GM23338 (cell line): ENCODE measurements around the gene NFATC1. TPM values are rescaled to one million over a fixed set of nuclear protein-coding genes. Genes with fewer than 3 reads are reported as not detected.

Experiments
- ATAC-seq: fragments of 200-7000 bp; cut with Tn5 transposase; 3 replicates; pipeline ENCODE4 v1.9.1; 2020
- DNase-seq: peaks from one replicate; pipeline ENCODE4 v3.0.0-alpha.2; 2015; ENCODE audit warnings: low spot score
- H2AFZ ChIP-seq: fragments of 200-600 bp; sonication (generic); 2 replicates; pipeline ENCODE4 v1.8.0; 2016; ENCODE audit warnings: antibody characterized with exemption, mild to moderate bottlenecking, moderate library complexity
- H3F3A ChIP-seq: fragments of 200-600 bp; sonication (generic); replicated peaks from 2 replicates; pipeline ENCODE4 v1.8.0; 2017; ENCODE audit warnings: antibody characterized with exemption, mixed run types, low read depth
- H3K27ac ChIP-seq: fragments of 200-600 bp; sonication (generic); 2 replicates; pipeline ENCODE4 v1.6.1; 2016; ENCODE audit warnings: low read depth
- H3K27me3 ChIP-seq: fragments of 200-600 bp; sonication (generic); 2 replicates; pipeline ENCODE4 v1.8.0; 2016; ENCODE audit warnings: mild to moderate bottlenecking, mixed run types, moderate library complexity; ENCODE audit not compliant: insufficient read depth
- H3K36me3 ChIP-seq: fragments of 200-600 bp; sonication (generic); 2 replicates; pipeline ENCODE4 v1.8.0; 2016; ENCODE audit warnings: mild to moderate bottlenecking; ENCODE audit not compliant: insufficient read depth
- H3K4me1 ChIP-seq: fragments of 200-600 bp; sonication (generic); 2 replicates; pipeline ENCODE4 v1.8.0; 2016; ENCODE audit warnings: mild to moderate bottlenecking, moderate library complexity; ENCODE audit not compliant: insufficient read depth
- H3K4me2 ChIP-seq: fragments of 200-600 bp; sonication (generic); 2 replicates; pipeline ENCODE4 v1.7.1; 2017; ENCODE audit warnings: mixed run types
- H3K4me3 ChIP-seq: fragments of 200-600 bp; sonication (generic); 2 replicates; pipeline ENCODE4 v1.6.1; 2016; ENCODE audit warnings: mixed run types
- H3K79me2 ChIP-seq: fragments of 200-600 bp; sonication (generic); replicated peaks from 2 replicates; pipeline ENCODE4 v1.8.0; 2017; ENCODE audit warnings: mild to moderate bottlenecking; ENCODE audit not compliant: insufficient read depth
- H3K9me2 ChIP-seq: fragments of 200-600 bp; sonication (generic); 2 replicates; pipeline ENCODE4 v1.8.0; 2017; ENCODE audit not compliant: insufficient read depth
- H4K20me1 ChIP-seq: fragments of 200-600 bp; sonication (generic); replicated peaks from 2 replicates; pipeline ENCODE4 v1.8.0; 2017; ENCODE audit warnings: mild to moderate bottlenecking; ENCODE audit not compliant: insufficient read depth
- H3K27ac Mint-ChIP-seq: 2 replicates; pipeline ENCODE4 v1.8.0; 2020; ENCODE audit warnings: inconsistent platforms, mild to moderate bottlenecking, moderate library complexity, mixed read lengths
- H3K27me3 Mint-ChIP-seq: 3 replicates; pipeline ENCODE4 v1.8.0; 2022; ENCODE audit warnings: low read depth, mild to moderate bottlenecking, moderate library complexity, mixed read lengths, inconsistent platforms; ENCODE audit not compliant: insufficient read depth, poor library complexity
- H3K36me3 Mint-ChIP-seq: 3 replicates; pipeline ENCODE4 v1.8.0; 2021; ENCODE audit warnings: low read depth, mild to moderate bottlenecking, inconsistent platforms, moderate library complexity, mixed read lengths
- H3K4me1 Mint-ChIP-seq: 3 replicates; pipeline ENCODE4 v1.8.0; 2020; ENCODE audit warnings: mild to moderate bottlenecking, inconsistent platforms, mixed read lengths
- H3K4me3 Mint-ChIP-seq: 3 replicates; pipeline ENCODE4 v1.8.0; 2021; ENCODE audit warnings: moderate library complexity, mild to moderate bottlenecking, inconsistent platforms, mixed read lengths
- H3K9me3 Mint-ChIP-seq: 3 replicates; pipeline ENCODE4 v1.8.0; 2020; ENCODE audit warnings: moderate library complexity, mild to moderate bottlenecking, inconsistent platforms, mixed read lengths
- CREB1 ChIP-seq: fragments of 250-450 bp; sonication (Bioruptor Pico); IDR thresholded peaks from 2 replicates; pipeline ENCODE4 v1.5.0; 2020; ENCODE audit warnings: low read depth, mild to moderate bottlenecking, moderate library complexity
- EZH2 ChIP-seq: fragments of 200-600 bp; sonication (generic); IDR thresholded peaks from one replicate; pipeline ENCODE4 v1.8.0; 2017; ENCODE audit warnings: antibody characterized with exemption, mild to moderate bottlenecking, low read depth; ENCODE audit not compliant: unreplicated experiment
- EZH2phosphoT487 ChIP-seq: fragments of 200-600 bp; sonication (generic); IDR thresholded peaks from one replicate; pipeline ENCODE4 v1.8.1; 2018; ENCODE audit warnings: antibody characterized with exemption; ENCODE audit not compliant: unreplicated experiment
- JUNB ChIP-seq: IDR thresholded peaks from one replicate; pipeline ENCODE4 v1.6.1; 2016; ENCODE audit warnings: antibody characterized with exemption; ENCODE audit not compliant: unreplicated experiment
- NANOG ChIP-seq: IDR thresholded peaks from 2 replicates; pipeline ENCODE4 v1.6.1; 2016; ENCODE audit warnings: antibody characterized with exemption, borderline replicate concordance
- POLR2AphosphoS5 ChIP-seq: IDR thresholded peaks from 2 replicates; pipeline ENCODE4 v1.6.1; 2016; ENCODE audit warnings: antibody characterized with exemption, low read depth
- STAT1 ChIP-seq: IDR thresholded peaks from one replicate; pipeline ENCODE4 v1.6.1; 2016; ENCODE audit warnings: antibody characterized with exemption; ENCODE audit not compliant: unreplicated experiment
- ZNF114 ChIP-seq: fragments of 250-450 bp; sonication (Bioruptor Pico); IDR thresholded peaks from 2 replicates; pipeline ENCODE4 v1.5.0; 2020; ENCODE audit warnings: mild to moderate bottlenecking, moderate library complexity
- ZNF331 ChIP-seq: fragments of 250-450 bp; sonication (Bioruptor Pico); IDR thresholded peaks from 2 replicates; pipeline ENCODE4 v1.5.0; 2020; ENCODE audit warnings: low read depth, mild to moderate bottlenecking, moderate library complexity
- polyA plus RNA-seq: library from polyadenylated mRNA; unstranded; fragments of >200 nt; fragmentation: Nextera tagmentation; extraction: Ambion mirVana; gene quantifications from 2 replicates; pipeline ENCODE4 v1.2.1, GENCODE V29; 2016
- total RNA-seq: library from RNA; depleted of rRNA; stranded (reverse); fragments of >200 nt; shearing (Covaris generic); gene quantifications from 2 replicates; pipeline ENCODE4 v1.2.3, GENCODE V29; 2014
- TF ChIP-seq, protein P1 (sequence below): IDR thresholded peaks from one replicate; pipeline ENCODE4 v1.6.1; 2018; ENCODE audit warnings: antibody characterized with exemption; ENCODE audit not compliant: unreplicated experiment
- TF ChIP-seq, protein P2 (sequence below): IDR thresholded peaks from 2 replicates; pipeline ENCODE4 v1.6.1; 2016; ENCODE audit warnings: antibody characterized with exemption
- TF ChIP-seq, protein P3 (sequence below), 2 experiments: fragments of 200-600 bp in 1 of 2; sonication (generic) in 1 of 2; conservative IDR thresholded peaks; 2 replicates each; pipeline versions ENCODE4 v1.5.1 to v1.6.1; 2016 to 2017; ENCODE audit warnings: antibody characterized with exemption in 2 of 2, low read depth in 2 of 2, mild to moderate bottlenecking in 2 of 2, moderate library complexity in 1 of 2

The NFATC1 gene
- total and polyA plus RNA-seq, 2 experiments from 2014 or later, result 3.9 to 6.4 TPM

DNA sequence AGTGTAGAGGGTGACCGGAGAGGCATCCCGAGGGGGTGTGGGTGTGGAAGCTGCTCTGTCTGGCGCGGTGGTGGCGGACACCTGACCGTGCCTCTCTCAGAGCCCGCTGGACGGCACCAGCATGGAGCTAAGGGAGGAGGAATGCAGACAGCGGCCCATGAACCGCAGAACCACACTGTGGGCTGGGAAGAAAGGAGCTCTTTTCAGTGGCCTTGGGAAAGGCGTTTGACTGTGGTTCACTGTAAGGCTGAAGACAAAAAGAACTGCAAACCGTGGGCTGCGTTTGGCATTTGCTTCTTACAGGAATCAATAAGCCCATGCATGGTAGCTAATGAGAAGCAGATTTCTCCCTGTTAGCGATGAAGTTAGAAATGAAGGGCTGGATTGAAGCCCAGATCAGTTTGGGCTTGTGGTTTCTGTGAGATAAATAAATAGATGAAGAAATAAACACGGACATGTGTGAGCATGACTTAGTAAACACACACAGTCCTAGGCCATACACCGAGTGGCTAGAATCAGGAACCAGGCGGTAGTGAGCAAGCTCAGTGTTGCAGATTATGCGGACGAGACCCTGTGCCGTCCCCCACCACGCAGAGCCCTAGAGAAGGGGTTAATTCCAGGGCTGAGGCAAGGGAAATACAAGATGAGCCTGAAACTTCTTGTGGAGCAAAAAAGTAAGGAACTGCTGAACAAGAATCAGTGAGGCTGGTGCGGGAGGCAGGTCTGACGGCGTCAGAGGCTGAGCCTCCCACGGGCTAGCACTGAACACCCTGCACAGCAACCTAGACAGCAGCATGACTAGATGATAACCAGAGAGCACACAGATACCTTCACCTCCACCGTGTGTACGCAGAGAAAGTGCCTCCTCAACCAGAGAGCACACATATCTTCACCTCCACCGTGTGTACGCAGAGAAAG lies 29.3 kb upstream of the NFATC1 start:
- Mint-ChIP-seq H3K9me3 (no peaks in the 10 kb centered on the region), H3K36me3 (peaks cover 16% of the 10 kb centered on the region), H3K27me3 (peaks cover 7% of the 10 kb centered on the region), H3K4me1 (peaks cover 10% of the 10 kb centered on the region; the same call in 2 of the 3 replicates), H3K27ac (no peak overlapping the region), H3K4me3 (no peak overlapping the region)
- no peak overlapping the region for H3K4me3 ChIP-seq
- no peaks in the 10 kb centered on the region for H4K20me1 ChIP-seq
- H3K4me1 ChIP-seq, result peaks cover 6% of the 10 kb centered on the region; the same call in 1 of the 2 replicates
- H3K27ac ChIP-seq, result no peak overlapping the region
- H3K36me3 ChIP-seq, result no peaks in the 10 kb centered on the region
- H2AFZ ChIP-seq, result no peak overlapping the region
- H3F3A ChIP-seq, result no peaks in the 10 kb centered on the region
- no peak for ATAC-seq
- no peak overlapping the region for H3K4me2 ChIP-seq
- H3K79me2 ChIP-seq, result no peaks in the 10 kb centered on the region
- no peak for DNase-seq
- H3K27me3 ChIP-seq, result no peaks in the 10 kb centered on the region
- H3K9me2 ChIP-seq, result no peaks in the 10 kb centered on the region
- TF ChIP-seq, protein P1, sequence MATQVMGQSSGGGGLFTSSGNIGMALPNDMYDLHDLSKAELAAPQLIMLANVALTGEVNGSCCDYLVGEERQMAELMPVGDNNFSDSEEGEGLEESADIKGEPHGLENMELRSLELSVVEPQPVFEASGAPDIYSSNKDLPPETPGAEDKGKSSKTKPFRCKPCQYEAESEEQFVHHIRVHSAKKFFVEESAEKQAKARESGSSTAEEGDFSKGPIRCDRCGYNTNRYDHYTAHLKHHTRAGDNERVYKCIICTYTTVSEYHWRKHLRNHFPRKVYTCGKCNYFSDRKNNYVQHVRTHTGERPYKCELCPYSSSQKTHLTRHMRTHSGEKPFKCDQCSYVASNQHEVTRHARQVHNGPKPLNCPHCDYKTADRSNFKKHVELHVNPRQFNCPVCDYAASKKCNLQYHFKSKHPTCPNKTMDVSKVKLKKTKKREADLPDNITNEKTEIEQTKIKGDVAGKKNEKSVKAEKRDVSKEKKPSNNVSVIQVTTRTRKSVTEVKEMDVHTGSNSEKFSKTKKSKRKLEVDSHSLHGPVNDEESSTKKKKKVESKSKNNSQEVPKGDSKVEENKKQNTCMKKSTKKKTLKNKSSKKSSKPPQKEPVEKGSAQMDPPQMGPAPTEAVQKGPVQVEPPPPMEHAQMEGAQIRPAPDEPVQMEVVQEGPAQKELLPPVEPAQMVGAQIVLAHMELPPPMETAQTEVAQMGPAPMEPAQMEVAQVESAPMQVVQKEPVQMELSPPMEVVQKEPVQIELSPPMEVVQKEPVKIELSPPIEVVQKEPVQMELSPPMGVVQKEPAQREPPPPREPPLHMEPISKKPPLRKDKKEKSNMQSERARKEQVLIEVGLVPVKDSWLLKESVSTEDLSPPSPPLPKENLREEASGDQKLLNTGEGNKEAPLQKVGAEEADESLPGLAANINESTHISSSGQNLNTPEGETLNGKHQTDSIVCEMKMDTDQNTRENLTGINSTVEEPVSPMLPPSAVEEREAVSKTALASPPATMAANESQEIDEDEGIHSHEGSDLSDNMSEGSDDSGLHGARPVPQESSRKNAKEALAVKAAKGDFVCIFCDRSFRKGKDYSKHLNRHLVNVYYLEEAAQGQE, result no peak
- TF ChIP-seq NANOG, result no peak
- TF ChIP-seq POLR2AphosphoS5, result no peak
- no peak for TF ChIP-seq STAT1
- no peak for TF ChIP-seq ZNF114 (CRISPR knock-in tag)
- no peak for TF ChIP-seq EZH2
- TF ChIP-seq ZNF331 (CRISPR knock-in tag), result no peak
- TF ChIP-seq CREB1 (CRISPR knock-in tag), result no peak

DNA sequence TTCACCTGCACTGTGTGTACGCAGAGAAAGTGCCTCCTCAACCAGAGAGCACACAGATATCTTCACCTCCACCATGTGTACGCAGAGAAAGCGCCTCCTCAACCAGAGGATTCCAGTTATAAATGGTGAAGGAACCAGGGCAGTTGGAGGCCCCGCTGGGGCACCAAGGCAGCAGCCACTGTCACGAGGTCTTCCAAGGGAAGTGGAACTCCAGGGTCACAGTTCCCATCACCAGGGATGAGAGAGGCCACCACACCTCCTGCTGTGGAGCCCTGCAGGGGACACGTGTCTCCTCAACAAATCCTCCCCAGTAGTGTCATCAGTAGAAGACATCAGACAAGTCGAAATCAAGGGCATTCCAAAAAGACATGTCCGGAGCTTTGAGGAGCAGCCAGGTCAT lies 28.2 kb upstream of the NFATC1 start:
- Histone ChIP-seq H2AFZ (no peak overlapping the region), H3F3A (no peaks in the 10 kb centered on the region), H3K27me3 (no peaks in the 10 kb centered on the region), H3K9me2 (no peaks in the 10 kb centered on the region), H3K4me1 (peaks cover 2% of the 10 kb centered on the region; the same call in 1 of the 2 replicates), H3K36me3 (no peaks in the 10 kb centered on the region), H3K27ac (no peak overlapping the region), H3K4me3 (no peak overlapping the region), H3K4me2 (no peak overlapping the region), H3K79me2 (no peaks in the 10 kb centered on the region), H4K20me1 (no peaks in the 10 kb centered on the region)
- TF ChIP-seq, protein P2, sequence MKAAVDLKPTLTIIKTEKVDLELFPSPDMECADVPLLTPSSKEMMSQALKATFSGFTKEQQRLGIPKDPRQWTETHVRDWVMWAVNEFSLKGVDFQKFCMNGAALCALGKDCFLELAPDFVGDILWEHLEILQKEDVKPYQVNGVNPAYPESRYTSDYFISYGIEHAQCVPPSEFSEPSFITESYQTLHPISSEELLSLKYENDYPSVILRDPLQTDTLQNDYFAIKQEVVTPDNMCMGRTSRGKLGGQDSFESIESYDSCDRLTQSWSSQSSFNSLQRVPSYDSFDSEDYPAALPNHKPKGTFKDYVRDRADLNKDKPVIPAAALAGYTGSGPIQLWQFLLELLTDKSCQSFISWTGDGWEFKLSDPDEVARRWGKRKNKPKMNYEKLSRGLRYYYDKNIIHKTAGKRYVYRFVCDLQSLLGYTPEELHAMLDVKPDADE, result no peak
- TF ChIP-seq JUNB (no peak), ZNF331 (CRISPR knock-in tag) (no peak), NANOG (no peak), EZH2phosphoT487 (no peak), STAT1 (no peak), CREB1 (CRISPR knock-in tag) (no peak)
- TF ChIP-seq, protein P3, sequence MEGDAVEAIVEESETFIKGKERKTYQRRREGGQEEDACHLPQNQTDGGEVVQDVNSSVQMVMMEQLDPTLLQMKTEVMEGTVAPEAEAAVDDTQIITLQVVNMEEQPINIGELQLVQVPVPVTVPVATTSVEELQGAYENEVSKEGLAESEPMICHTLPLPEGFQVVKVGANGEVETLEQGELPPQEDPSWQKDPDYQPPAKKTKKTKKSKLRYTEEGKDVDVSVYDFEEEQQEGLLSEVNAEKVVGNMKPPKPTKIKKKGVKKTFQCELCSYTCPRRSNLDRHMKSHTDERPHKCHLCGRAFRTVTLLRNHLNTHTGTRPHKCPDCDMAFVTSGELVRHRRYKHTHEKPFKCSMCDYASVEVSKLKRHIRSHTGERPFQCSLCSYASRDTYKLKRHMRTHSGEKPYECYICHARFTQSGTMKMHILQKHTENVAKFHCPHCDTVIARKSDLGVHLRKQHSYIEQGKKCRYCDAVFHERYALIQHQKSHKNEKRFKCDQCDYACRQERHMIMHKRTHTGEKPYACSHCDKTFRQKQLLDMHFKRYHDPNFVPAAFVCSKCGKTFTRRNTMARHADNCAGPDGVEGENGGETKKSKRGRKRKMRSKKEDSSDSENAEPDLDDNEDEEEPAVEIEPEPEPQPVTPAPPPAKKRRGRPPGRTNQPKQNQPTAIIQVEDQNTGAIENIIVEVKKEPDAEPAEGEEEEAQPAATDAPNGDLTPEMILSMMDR (conservative IDR thresholded peaks at IDR 0.05; ENCODE audit: low read depth in 2 of 2), result no peak
- TF ChIP-seq, protein P1, result no peak
- Mint-ChIP-seq H3K27ac (no peak overlapping the region), H3K4me3 (no peak overlapping the region), H3K27me3 (peaks cover 7% of the 10 kb centered on the region), H3K36me3 (peaks cover 13% of the 10 kb centered on the region), H3K9me3 (no peaks in the 10 kb centered on the region), H3K4me1 (peaks cover under 1% of the 10 kb centered on the region; the same call in 1 of the 3 replicates)
- no peak for ATAC-seq
- no peak for DNase-seq
